ENCODE results near the gene ID4.
A peak's percentile ranks its signal among the peaks of the same experiment; 100 is the strongest.

Gene ID4

GRCh38 chr6:19836799-19837510, at the start of gene ID4:
ID4 (plus strand) TSS chr6:19837370; CDS start chr6:19837755, 385 bp downstream.
- no peak for DNase-seq

- no peak for DNase-seq
Measured at GRCh38 chr6:19788686-19789085, 48.5 kb upstream of the ID4 start.

GRCh38 chr6:19789100-19789803, 47.9 kb upstream of the ID4 start:
- DNase-seq: no peak

GRCh38 chr6:19791267-19791666, 45.9 kb upstream of the ID4 start:
- no peak for DNase-seq

GRCh38 chr6:19795211-19795610, 42.0 kb upstream of the ID4 start:
- no peak for DNase-seq

- DNase-seq: no peak
Measured at GRCh38 chr6:19796452-19796851, 40.7 kb upstream of the ID4 start.

GRCh38 chr6:19798362-19798761, 38.8 kb upstream of the ID4 start:
- DNase-seq: no peak

- no peak for DNase-seq
Measured at GRCh38 chr6:19802656-19803055, 34.5 kb upstream of the ID4 start.

GRCh38 chr6:19803331-19804204, 33.6 kb upstream of the ID4 start:
- DNase-seq: no peak

- peak; percentile 89 for DNase-seq
Measured at GRCh38 chr6:19804205-19805128, 32.7 kb upstream of the ID4 start.

GRCh38 chr6:19805129-19805481, 32.1 kb upstream of the ID4 start:
- DNase-seq: no peak

GRCh38 chr6:19806971-19807396, 30.2 kb upstream of the ID4 start:
- no peak for DNase-seq

- no peak for DNase-seq
Measured at GRCh38 chr6:19811397-19812079, 25.6 kb upstream of the ID4 start.

GRCh38 chr6:19812512-19813119, 24.6 kb upstream of the ID4 start:
- no peak for DNase-seq

GRCh38 chr6:19818805-19819204, 18.4 kb upstream of the ID4 start:
- no peak for DNase-seq

- DNase-seq: no peak
Measured at GRCh38 chr6:19824058-19824807, 12.9 kb upstream of the ID4 start.

- no peak for DNase-seq
Measured at GRCh38 chr6:19827247-19827646, 9.9 kb upstream of the ID4 start.

GRCh38 chr6:19827903-19828302, 9.3 kb upstream of the ID4 start:
- no peak for DNase-seq

GRCh38 chr6:19830171-19830570, 7.0 kb upstream of the ID4 start:
- DNase-seq: no peak

GRCh38 chr6:19831358-19831757, 5.8 kb upstream of the ID4 start:
- no peak for DNase-seq

GRCh38 chr6:19833947-19834346, 3.2 kb upstream of the ID4 start:
- DNase-seq: no peak
